ENCODE data around the gene ZNF423.

ZNF423 gene

DNA sequence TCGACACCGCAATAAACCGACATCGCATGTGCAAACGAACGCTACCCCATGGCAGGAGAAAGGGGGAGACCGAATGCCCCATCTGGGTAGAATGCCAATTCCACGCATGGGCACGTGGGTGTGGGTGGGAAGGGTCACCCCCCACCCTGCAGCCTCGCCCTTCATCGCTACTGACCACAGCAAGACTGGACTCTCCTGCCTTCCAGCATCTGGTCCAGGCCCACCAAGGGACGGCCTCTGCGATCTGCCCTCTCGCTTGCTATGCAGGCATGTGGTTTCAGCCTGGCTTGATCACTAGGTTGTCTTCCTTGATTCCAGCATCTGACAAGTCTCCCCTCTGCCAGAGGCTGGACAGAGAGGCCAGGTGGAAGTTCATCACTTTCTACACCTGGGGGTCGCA is 323.0 kb downstream of the ZNF423 start:
- in situ Hi-C loops (cut with MboI; ENCODE audit: low sequenced_read_pairs, unreplicated experiment), result no loop called here
- TF ChIP-seq, protein P1, sequence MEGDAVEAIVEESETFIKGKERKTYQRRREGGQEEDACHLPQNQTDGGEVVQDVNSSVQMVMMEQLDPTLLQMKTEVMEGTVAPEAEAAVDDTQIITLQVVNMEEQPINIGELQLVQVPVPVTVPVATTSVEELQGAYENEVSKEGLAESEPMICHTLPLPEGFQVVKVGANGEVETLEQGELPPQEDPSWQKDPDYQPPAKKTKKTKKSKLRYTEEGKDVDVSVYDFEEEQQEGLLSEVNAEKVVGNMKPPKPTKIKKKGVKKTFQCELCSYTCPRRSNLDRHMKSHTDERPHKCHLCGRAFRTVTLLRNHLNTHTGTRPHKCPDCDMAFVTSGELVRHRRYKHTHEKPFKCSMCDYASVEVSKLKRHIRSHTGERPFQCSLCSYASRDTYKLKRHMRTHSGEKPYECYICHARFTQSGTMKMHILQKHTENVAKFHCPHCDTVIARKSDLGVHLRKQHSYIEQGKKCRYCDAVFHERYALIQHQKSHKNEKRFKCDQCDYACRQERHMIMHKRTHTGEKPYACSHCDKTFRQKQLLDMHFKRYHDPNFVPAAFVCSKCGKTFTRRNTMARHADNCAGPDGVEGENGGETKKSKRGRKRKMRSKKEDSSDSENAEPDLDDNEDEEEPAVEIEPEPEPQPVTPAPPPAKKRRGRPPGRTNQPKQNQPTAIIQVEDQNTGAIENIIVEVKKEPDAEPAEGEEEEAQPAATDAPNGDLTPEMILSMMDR (IDR thresholded peaks at IDR 0.05; ENCODE audit: borderline replicate concordance, control extremely low read depth, extremely low read depth, insufficient read depth, missing control alignments), result no peak
- no peak for DNase-seq (ENCODE audit: low spot score)

DNA sequence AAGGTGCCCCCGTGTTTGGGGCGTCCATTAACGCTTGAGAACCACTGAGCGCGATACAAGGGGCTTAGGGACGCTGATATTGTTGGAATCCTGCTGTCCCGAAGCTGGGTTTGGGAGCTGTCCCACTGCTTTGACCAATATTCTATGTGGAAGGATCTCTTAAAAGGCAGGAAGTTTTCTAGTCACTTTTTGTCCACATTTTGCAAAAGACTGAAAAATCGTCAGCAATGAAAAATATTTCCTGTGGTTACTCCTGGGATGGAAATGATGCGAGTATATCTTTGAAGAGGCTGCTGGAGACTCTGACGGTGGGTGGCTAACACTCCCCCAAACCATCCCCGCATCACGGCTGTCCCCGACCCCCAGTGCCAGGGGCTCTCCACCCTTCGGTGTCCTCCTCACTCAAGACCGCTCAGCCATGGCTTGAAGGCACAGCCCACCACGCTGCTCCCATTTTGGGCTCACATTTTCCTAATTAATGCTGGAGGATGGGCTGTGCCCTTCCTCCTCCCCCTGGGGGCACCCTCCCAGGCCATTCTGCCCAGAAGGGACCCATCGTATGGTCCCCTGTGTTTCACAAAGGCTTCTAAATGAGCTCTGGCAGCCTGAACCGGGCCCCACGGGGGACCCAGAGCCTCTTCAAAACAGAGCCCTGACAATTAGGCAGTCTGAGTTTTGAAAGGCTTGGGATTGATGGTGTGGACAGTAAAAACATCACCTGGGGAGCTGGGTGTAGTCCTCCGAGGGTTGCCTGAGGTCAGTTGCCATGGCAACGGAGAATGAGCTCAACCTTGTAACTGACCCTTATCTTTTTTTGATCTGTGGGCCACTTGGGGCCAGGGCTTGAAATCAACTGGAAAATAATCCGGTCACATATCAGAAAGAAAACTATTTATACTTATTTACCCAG is 323.7 kb downstream of the ZNF423 start:
- DNase-seq (ENCODE audit: low spot score), result no peak
- TF ChIP-seq, protein P1 (IDR thresholded peaks at IDR 0.05; ENCODE audit: borderline replicate concordance, control extremely low read depth, extremely low read depth, insufficient read depth, missing control alignments), result no peak
- in situ Hi-C loops (cut with MboI; ENCODE audit: low sequenced_read_pairs, unreplicated experiment), result no loop called here

DNA sequence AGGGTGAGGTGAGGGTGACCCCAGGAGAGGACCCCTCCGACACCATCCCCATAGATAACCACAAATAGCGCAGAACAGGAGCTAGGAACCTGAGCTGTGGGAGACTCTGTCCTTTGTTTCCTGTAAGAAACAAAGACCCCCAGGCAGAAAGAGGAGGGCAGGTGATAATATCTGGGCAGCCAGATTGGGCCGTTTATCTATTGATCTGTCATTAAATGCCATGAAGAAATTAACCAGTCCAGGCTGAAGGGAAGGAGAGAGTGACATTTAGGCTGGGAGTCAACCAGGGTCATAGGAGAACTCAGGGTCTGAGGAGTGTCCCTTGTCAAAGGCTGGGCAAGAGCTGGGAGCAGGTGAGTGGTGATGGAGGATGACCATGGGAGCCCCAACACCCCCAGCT is 324.5 kb downstream of the ZNF423 start:
- in situ Hi-C loops (cut with MboI; ENCODE audit: low sequenced_read_pairs, unreplicated experiment), result no loop called here
- DNase-seq (ENCODE audit: low spot score), result no peak
- TF ChIP-seq, protein P1 (IDR thresholded peaks at IDR 0.05; ENCODE audit: borderline replicate concordance, control extremely low read depth, extremely low read depth, insufficient read depth, missing control alignments), result no peak

DNA sequence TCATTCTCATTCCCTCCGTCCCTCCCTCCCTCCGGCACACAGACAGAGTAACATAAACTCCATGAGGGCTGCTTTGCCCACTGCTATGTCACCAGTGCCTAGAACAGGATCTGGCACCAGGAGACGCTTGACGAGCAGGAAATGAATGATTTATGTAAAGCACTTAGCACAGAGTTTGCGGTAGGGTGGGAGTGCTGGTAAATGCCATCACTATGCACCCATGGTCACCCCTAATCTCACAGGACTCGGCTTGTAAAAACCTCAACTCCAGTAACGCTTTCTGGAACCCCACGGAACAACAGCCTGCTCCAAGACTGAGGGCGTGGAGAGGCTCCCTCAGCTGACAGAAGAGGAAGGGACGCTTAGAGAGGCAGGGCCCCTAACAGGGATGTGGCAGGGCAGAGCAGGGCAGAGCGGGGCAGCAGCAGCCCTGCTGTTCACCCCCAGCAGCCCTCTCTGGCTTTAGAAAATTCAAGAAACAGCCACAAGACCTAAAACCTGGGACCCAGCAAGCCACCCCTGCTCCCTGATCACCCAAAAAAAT is 325.4 kb downstream of the ZNF423 start:
- DNase-seq (ENCODE audit: low spot score), result no peak
- in situ Hi-C loops (cut with MboI; ENCODE audit: low sequenced_read_pairs, unreplicated experiment), result no loop called here
- TF ChIP-seq, protein P1 (IDR thresholded peaks at IDR 0.05; ENCODE audit: borderline replicate concordance, control extremely low read depth, extremely low read depth, insufficient read depth, missing control alignments), result no peak

DNA sequence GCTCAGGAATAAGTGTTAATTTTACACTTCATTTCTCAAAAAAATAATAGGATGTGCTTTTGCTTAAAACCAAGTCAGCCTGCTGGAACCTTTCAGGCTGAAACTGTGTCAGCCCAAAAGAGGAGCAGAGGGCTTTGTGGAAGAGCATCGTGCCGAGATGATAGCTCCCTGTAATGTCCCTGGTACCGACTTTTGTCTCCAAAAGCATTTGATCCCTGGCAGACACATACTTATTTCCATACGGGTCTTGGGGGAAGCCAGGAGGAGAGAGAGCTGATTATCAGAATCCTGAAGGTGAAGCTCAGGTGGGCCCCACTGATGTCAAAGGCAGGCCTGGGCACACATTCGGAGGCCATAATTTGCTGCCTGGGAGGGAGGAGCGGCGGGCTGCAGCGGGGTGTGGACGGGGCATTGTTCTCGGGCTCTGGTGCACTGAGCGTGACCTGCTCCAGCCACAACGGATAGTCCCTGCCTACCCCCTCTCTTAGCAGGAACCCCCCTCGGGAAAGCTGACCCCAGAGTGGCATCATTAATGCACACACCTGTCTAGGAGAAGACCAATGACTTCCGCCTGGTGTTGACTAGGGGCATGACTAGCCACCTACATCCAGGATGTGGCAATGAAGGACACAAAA is 326.4 kb downstream of the ZNF423 start:
- no peak for DNase-seq (ENCODE audit: low spot score)
- TF ChIP-seq, protein P1 (IDR thresholded peaks at IDR 0.05; ENCODE audit: borderline replicate concordance, control extremely low read depth, extremely low read depth, insufficient read depth, missing control alignments), result no peak
- in situ Hi-C loops (cut with MboI; ENCODE audit: low sequenced_read_pairs, unreplicated experiment), result no loop called here

DNA sequence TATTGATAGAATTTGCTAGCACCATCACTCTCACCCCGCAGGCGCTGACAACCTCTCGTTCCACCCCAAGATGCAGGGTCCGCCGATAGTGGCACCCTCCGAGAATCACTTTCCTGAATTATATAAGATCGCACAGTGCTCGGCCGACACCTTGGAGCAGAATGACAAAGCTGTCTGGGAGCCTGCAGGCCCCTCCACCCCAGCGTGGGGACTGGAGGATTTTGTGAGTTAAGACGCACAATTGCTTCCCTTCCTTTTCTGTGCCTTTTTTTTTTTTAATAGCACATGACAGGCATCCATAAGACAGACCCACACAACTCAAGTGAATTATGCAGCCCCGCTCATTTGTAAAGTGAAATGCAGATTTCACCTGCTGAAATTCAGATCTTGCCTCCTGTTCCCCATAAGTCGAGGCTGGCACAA is 327.0 kb downstream of the ZNF423 start:
- no peak for DNase-seq (ENCODE audit: low spot score)
- TF ChIP-seq, protein P1 (IDR thresholded peaks at IDR 0.05; ENCODE audit: borderline replicate concordance, control extremely low read depth, extremely low read depth, insufficient read depth, missing control alignments), result no peak
- in situ Hi-C loops (cut with MboI; ENCODE audit: low sequenced_read_pairs, unreplicated experiment), result no loop called here
